Fibroblast of pulmonary artery (primary cell): ENCODE data around the gene LRCH3.
A peak's percentile ranks its signal among the peaks of the same experiment; 100 is the strongest.

ENCODE experiments used
- DNase-seq: peaks from one replicate; pipeline ENCODE4 v3.0.0-alpha.2; 2010; ENCODE audit warnings: low read depth
- H3K4me3 ChIP-seq: replicated peaks from 2 replicates; pipeline ENCODE4 v1.5.1; 2011; ENCODE audit warnings: low read depth, mild to moderate bottlenecking, control low read depth, low read length, moderate library complexity
- TF ChIP-seq, protein P1 (sequence below): IDR thresholded peaks from 2 replicates; pipeline ENCODE4 v1.5.1; 2011; ENCODE audit warnings: mild to moderate bottlenecking, control low read depth, low read length, inconsistent platforms; ENCODE audit errors: missing control alignments

Gene LRCH3

DNA sequence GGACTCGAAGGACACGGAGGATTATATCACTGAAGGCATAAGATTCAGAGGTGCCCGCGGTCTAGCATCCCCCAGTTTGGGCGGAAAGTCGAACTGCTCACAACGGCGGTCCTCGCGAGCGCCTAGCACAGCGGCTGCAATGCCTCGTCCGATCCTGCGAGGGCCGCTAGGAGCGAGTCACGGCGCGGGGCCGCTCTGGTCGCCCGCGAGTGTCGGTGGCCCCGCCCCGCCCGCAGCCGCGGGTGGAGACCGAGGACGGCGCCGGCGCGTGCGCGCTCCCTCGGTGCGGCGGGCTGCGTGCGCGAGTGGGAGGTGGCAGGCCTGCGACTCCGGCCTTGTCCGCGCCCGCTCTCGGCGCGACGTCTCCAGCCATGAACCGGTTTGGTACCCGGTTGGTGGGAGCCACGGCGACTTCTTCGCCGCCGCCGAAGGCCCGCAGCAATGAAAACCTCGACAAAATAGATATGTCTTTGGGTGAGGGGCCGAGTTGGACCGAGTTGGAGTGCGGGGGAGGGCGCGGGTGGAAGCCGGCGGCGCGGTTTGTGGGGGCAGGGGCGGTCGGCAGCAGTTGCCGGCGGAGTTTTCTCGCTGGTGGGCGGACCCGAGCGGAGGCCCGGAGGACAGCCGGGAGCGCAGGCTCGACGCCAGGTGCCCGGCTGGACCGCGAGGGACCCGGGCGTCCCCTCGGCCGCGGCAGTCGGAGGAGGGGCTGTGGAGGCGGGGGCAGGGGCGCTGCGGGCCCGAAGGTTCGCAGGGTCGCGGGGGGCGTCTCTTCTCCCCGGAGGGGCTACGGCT lies 41.3 kb upstream of the LRCH3 start, which contains the start of gene FYTTD1:
Gene FYTTD1 (plus strand): TSS at position 283 of the 795 bp plus-strand sequence. CDS start 89 bp downstream, at position 372.
- peak; percentile 88 for DNase-seq
- TF ChIP-seq, protein P1, sequence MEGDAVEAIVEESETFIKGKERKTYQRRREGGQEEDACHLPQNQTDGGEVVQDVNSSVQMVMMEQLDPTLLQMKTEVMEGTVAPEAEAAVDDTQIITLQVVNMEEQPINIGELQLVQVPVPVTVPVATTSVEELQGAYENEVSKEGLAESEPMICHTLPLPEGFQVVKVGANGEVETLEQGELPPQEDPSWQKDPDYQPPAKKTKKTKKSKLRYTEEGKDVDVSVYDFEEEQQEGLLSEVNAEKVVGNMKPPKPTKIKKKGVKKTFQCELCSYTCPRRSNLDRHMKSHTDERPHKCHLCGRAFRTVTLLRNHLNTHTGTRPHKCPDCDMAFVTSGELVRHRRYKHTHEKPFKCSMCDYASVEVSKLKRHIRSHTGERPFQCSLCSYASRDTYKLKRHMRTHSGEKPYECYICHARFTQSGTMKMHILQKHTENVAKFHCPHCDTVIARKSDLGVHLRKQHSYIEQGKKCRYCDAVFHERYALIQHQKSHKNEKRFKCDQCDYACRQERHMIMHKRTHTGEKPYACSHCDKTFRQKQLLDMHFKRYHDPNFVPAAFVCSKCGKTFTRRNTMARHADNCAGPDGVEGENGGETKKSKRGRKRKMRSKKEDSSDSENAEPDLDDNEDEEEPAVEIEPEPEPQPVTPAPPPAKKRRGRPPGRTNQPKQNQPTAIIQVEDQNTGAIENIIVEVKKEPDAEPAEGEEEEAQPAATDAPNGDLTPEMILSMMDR = peak; percentile 22
- peak within 1 kb of the TSS; percentile 66 for H3K4me3 ChIP-seq

DNA sequence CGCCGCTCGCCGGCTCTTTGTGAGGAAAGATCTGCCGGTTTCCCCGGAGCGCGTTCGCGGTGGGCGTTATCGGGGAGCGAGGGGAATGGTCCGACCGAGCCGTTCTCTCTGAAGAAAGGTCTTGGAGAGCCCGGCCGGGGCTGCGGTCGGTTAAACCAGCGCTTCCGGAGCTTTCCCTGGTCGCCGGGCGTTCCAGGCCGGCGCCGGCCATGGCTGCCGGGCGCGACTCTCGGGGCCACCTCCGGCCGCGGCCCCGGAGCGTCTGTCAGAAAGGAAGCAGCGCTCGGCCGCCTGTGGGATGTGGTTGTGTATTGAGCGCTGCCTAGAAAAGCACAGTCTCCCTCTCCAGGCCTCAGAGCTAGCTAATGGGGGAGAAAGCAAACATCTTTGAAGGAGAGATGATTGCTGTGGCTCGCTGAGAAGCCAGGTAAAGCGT lies 40.6 kb upstream of the LRCH3 start:
- H3K4me3 ChIP-seq = peak overlapping the region; percentile 66
- TF ChIP-seq, protein P1 = no peak
- peak; percentile 72 for DNase-seq

DNA sequence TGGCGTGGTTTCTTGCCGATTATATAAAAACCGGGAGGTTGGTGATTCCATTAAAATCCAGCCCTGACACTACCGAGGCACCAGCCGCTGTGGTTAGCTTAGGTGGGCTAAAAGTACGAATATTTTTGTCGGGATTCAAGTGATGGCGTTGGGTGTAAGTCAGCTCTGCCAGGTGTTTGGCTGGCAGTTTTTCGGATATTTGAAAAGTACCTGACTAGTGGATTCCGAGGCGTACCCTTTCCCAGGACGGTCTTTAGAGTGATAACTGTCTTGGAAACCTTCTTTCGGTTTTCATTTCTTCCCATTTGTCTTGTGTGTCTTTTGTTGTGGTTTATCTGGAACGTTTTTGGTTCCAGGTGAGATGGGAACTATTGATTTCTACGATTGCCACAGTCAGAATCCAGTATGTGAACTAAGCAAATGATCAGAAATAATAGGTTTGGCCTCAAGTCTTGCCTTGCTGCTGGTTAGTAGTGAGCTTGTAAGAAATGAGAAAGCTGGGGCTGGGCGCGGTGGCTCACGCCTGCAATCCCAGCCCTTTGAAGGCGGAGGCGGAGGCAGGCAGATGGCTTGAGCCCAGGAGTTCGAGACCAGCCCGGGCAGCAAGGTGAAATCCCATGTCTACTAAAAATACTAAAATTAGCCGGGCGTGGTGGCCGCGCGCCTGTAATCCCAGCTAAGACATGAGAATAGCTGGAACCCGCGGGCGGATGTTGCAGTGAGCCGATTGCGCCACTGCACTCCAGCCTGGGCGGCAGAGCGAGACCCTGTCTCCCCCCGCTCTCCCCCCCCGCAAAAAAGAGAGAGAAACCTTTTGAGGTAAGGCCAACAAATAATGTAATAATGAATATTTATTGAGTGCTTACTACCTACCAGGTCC lies 40.0 kb upstream of the LRCH3 start:
- H3K4me3 ChIP-seq = peak overlapping the region; percentile 66
- DNase-seq = peak; percentile 42
- TF ChIP-seq, protein P1 = no peak

DNA sequence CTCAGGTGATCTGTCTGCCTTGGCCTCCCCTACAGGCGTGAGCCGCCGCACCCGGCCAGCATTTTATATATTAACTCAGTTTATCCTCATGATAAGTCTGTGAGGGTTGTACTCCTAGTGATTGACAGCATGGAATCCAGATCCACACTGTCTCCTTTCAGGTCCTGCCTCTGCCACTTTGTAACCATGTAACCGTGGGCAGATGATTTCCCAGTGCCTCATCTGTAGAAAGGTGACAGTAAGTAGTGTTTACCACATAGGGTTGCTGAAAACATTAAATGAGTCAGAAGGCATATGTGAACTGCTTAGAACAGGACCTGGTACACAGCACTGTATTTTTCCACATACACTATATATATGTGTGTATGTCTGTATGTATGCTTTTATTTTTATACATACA lies 38.9 kb upstream of the LRCH3 start:
- H3K4me3 ChIP-seq = no peak overlapping the region
- TF ChIP-seq, protein P1 = no peak
- no peak for DNase-seq

DNA sequence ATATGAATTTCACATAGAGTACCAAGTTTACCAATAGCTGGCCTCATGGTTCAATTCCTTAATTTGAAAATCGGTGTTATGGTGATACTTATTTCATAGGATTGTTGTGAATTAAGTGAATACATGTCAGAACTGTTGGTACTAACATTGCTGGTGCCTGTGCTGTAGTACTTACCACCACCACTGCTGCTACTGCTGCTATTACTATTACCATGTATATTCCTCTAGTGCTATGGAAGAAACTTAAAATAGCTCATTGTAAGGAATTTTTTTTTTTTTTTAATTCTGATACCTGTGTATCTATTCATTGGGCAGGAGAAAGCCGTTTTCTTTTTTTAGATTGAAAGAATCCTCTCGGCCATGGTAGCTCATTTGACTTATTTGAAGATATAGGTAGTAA lies 37.8 kb upstream of the LRCH3 start:
- TF ChIP-seq, protein P1 = peak; percentile 11
- peak; percentile 20 for DNase-seq
- no peak overlapping the region for H3K4me3 ChIP-seq

DNA sequence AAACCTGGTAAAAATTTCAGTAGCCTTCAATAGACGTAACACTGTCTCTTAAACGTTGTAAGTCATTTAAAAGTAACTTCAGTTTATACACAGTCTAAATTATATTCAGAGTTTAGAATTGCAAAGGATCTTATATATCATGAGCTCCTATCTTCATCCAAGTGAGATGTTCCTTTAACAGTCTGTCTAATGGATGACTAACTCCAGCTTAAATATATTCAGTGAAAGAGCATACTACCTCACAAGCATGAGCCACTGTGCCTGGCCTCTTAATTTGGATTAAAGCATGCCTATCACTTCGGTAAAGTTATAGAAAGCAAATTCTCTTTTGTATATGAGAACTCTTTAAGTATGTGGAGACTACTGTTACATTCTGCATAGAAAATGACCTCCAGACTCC lies 34.4 kb upstream of the LRCH3 start:
- DNase-seq = no peak
- TF ChIP-seq, protein P1 = no peak
- no peak overlapping the region for H3K4me3 ChIP-seq
